IPS-11a (cell line): ENCODE results near the gene FECH.

ENCODE experiments used
- H3K4me3 ChIP-seq: one replicate; pipeline ENCODE4 v1.5.1; 2013; ENCODE audit warnings: low read depth, low read length, control low read depth

Gene FECH

DNA sequence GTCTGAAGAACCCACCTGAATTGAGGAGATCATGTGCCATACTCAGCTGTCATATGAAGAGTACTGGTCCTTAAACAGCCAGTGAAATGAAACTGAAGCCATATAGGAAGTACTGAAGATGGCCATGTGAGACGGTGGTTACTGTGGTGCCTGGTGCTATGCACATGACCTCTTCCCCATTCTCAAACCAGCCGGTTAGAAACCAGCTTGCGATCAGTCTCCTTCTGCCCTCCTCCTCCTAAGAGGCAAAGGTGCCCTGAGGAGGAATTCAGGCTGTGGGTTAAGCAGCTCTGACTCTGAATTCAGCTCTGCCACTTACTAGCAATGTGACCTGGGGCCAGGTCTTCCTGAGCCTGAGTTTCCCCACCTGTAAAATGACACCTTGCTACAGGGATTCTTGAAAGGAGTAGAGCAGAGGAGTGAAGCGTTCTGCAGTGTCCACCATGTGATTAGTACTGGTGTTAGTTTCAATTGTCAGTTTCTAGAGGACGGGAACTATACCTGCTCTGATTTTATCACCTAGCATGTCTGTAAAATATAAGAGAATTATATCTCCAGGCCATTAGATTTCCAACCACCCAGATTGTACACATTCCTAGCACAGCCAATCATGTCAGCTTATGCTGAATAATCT is 5.1 kb downstream of the FECH start:
- H3K4me3 ChIP-seq, result no peak overlapping the region

- no peak overlapping the region for H3K4me3 ChIP-seq
These were observed 6.6 kb downstream of the FECH start for GRCh38 chr18:57579934-57580333.

DNA sequence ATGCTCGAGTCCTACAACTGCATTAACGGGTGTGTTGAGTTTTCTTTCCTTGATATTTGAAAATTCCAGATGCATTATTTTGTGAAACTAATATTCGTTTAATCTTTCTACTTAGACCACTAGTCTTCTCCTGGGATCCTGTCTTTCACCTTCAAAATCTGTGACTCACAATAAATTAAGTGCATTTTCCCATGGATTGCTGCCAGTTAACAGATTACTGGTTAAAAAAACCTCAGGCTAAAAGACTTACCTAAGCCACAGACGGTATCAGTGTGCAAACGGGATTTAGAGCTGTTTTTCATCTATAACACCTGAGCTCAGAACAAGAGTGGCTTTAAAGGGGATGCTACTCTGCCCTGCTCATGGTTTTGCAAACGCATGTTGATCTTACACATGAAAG is 10.2 kb downstream of the FECH start:
- no peak overlapping the region for H3K4me3 ChIP-seq

DNA sequence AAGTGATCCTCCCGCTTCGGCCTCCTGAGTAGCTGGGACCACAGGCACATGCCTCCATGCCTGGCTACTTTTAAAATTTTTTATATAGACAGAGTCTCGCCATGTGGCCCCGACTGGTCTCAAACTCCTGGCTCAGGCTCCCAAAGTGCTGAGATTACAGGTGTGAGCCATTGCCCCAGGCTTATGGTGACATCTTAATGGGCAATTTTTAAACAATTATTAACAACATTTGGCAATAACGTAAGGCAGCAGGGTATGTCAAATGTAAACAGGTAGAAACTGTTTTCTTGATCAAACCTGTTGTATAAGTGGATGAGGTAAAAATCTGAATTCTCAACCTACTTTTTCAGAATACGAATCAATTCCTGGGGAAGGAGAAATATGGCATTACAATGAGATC is 11.0 kb downstream of the FECH start:
- H3K4me3 ChIP-seq, result no peak overlapping the region

- no peak overlapping the region for H3K4me3 ChIP-seq
These were observed 11.6 kb downstream of the FECH start for GRCh38 chr18:57574866-57575265.

GRCh38 chr18:57570162-57570561 is 16.3 kb downstream of the FECH start:
- no peak overlapping the region for H3K4me3 ChIP-seq

- H3K4me3 ChIP-seq, result no peak overlapping the region
These were observed 17.4 kb downstream of the FECH start for GRCh38 chr18:57569133-57569532.

GRCh38 chr18:57561728-57562423 is 24.6 kb downstream of the FECH start:
- H3K4me3 ChIP-seq, result no peak overlapping the region

- no peak overlapping the region for H3K4me3 ChIP-seq
These were observed 25.2 kb downstream of the FECH start for GRCh38 chr18:57561261-57561660.

GRCh38 chr18:57559314-57559713 is 27.2 kb downstream of the FECH start:
- H3K4me3 ChIP-seq, result no peak overlapping the region

DNA sequence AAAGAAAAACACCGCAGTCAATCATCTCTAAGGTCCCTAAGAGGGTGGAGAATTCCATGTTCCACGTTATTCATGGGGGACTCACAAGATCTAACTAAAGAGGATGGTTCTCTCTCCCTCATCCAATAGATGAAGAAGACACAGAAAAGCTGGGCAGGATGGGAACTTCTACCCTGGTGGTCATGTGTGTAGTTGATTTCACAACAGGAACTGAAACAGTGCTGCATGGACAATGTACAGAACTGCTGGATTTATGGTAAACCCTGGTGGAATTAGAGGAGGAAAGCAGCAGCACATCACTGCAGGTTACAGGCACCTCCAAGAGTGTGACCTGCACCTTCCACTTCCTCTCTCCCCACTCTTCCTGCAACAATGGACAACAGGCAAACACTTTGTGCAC is 31.4 kb downstream of the FECH start:
- H3K4me3 ChIP-seq, result no peak overlapping the region

- H3K4me3 ChIP-seq, result no peak overlapping the region
These were observed 36.0 kb downstream of the FECH start for GRCh38 chr18:57550510-57550909.

DNA sequence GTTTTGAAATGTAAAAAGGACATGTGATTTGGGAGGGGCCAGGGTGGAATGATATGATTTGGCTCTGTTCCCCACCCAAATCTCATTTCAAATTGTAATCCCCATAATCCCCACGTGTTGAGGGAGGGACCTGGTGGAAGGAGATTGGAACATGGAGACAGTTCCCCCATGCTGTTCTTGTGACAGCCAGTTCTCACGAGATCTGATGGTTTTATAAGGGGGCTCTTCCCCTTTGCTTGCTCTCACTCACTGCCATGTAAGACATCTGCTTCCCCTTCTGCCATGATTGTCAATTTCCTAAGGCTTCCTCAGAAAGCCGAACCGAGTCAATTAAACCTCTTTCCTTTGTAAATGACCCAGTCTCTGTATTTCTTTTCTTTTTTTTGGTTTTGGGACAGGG is 39.2 kb downstream of the FECH start:
- no peak overlapping the region for H3K4me3 ChIP-seq

GRCh38 chr18:57544936-57545660 is 41.4 kb downstream of the FECH start:
- H3K4me3 ChIP-seq, result no peak overlapping the region

- no peak overlapping the region for H3K4me3 ChIP-seq
These were observed 42.9 kb downstream of the FECH start for GRCh38 chr18:57543560-57543959.

- H3K4me3 ChIP-seq, result no peak overlapping the region
These were observed 43.6 kb downstream of the FECH start for GRCh38 chr18:57542812-57543427.

- no peak overlapping the region for H3K4me3 ChIP-seq
These were observed 44.4 kb downstream of the FECH start for GRCh38 chr18:57542126-57542525.

- no peak overlapping the region for H3K4me3 ChIP-seq
These were observed 46.8 kb downstream of the FECH start for GRCh38 chr18:57539702-57540101.

- no peak overlapping the region for H3K4me3 ChIP-seq
These were observed 47.9 kb downstream of the FECH start for GRCh38 chr18:57538614-57539013.

- no peak overlapping the region for H3K4me3 ChIP-seq
These were observed 52.0 kb downstream of the FECH start for GRCh38 chr18:57534511-57534909.

DNA sequence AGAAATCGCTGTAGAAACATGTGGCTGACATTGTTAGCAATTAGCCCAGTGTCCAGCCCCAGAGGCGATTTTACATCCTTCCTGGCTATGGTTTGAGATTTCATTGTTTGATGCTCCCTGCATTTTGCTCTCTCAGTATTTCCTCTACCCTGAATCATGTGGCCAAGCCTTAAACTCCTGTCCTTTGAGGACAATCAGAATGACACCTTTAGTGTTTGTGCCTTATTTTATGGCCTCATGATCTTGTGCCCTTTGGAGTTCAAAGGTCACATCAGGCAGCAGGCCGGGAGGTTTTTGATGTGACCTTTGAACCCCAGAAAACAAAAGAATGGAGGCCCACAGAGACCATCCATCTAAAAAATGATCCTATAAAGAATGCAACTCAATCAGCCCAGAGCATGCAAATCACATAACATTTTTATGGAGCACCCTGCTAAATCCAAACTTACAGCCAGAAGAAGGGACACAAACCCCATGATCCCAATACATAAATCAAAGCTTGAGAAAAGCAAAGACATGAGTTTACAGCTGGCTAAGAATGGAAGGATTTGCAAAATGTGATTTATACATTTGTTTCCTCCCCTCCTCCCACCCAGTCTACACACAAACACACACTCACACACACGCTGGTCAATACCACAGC is 52.5 kb downstream of the FECH start:
- no peak overlapping the region for H3K4me3 ChIP-seq
